ENCODE data around the gene IRAK1. TPM values are rescaled to one million over a fixed set of nuclear protein-coding genes. Genes with fewer than 3 reads are reported as not detected.

Gene IRAK1
- total and polyA plus RNA-seq, 10 of the 15 experiments (the other 5 are each of a cell fraction or from before 2014, with no cell fraction given) = 4.2 to 136 (median 39.5) TPM

DNA sequence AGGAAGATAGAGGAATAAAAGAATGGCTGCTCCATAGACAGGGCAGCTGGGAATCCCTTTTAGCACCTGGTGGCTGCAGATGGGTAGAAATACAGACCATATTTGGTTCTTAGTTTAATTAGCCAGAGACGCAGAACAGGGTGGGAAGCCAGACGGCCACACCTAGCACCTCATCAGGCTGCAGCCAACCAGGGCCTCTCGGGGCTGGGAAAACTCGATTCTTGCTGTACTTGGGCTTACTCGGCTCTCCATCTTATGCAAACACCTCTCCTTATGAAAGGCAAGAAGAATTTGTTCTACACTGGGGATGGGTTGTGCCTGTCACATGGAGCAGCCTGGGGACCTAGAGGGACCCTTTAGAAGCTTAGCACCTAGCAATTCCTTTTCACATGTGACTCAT lies 19.7 kb downstream of the IRAK1 start:
- Histone ChIP-seq H3K79me2 (ENCODE audit: control insufficient read depth, insufficient read depth, low read length) (no peaks in the 10 kb centered on the region), H3K36me3 (ENCODE audit: control insufficient read depth in 2 of 2, insufficient read depth in 2 of 2, low read length in 1 of 2) (no peaks in the 10 kb centered on the region), H3K4me1 (ENCODE audit: control insufficient read depth, insufficient read depth, low read length) (peaks cover 14% of the 10 kb centered on the region), H3K9me3 (replicated peaks; ENCODE audit: control insufficient read depth, insufficient read depth, low read length) (no peaks in the 10 kb centered on the region), H3K27me3 (replicated peaks in 1 of 2; ENCODE audit: control insufficient read depth in 2 of 2, insufficient read depth in 2 of 2, low read length in 1 of 2) (no peaks in the 10 kb centered on the region), H3K27ac (ENCODE audit: control insufficient read depth, insufficient read depth) (no peak overlapping the region), H3K4me3 (no peak overlapping the region), H3K4me2 (ENCODE audit: control insufficient read depth, insufficient read depth) (no peak overlapping the region), H3K9ac (ENCODE audit: control insufficient read depth, insufficient read depth, low read length) (no peak overlapping the region), H2AFZ (ENCODE audit: control insufficient read depth, low read depth, low read length) (no peak overlapping the region), H4K20me1 (ENCODE audit: control insufficient read depth, insufficient read depth) (no peaks in the 10 kb centered on the region)
- BruUV-seq (replicated peaks) = no TSS peak
- TF ChIP-seq NFIC (IDR thresholded peaks at IDR 0.05; ENCODE audit: low read depth, low read length) = no peak
- DNase-seq (ENCODE audit: low read depth, low spot score) (no peak), ATAC-seq (no peak), FAIRE-seq (no peak)
- ChIA-PET CTCF (interaction anchor here (0.6 to 0.7 kb wide), 2 partner anchors 329 to 626 kb away, joined by 3 read pairs; no protein-coding TSS in a partner anchor), SMC1A (ENCODE audit: uncharacterized antibody, unreplicated experiment) (no interaction called here), RAD21 (ENCODE audit: unreplicated experiment) (no interaction called here), POLR2A (interaction anchor here (0.6 kb wide), 2 partner anchors 9 to 29 kb away, joined by 3 to 8 read pairs; partner anchors contain the start of gene HCFC1)
- in situ Hi-C loops (cut with MboI) (no loop called here), intact Hi-C loops (cut with micrococcal nuclease; ENCODE audit: unreplicated experiment) (no loop called here)
- WGBS (ENCODE audit: insufficient coverage, insufficient replicate concordance, low lambda C conversion rate, missing lambda C conversion rate) = 65% methylated on average over 5 of the region's 5 CpGs

DNA sequence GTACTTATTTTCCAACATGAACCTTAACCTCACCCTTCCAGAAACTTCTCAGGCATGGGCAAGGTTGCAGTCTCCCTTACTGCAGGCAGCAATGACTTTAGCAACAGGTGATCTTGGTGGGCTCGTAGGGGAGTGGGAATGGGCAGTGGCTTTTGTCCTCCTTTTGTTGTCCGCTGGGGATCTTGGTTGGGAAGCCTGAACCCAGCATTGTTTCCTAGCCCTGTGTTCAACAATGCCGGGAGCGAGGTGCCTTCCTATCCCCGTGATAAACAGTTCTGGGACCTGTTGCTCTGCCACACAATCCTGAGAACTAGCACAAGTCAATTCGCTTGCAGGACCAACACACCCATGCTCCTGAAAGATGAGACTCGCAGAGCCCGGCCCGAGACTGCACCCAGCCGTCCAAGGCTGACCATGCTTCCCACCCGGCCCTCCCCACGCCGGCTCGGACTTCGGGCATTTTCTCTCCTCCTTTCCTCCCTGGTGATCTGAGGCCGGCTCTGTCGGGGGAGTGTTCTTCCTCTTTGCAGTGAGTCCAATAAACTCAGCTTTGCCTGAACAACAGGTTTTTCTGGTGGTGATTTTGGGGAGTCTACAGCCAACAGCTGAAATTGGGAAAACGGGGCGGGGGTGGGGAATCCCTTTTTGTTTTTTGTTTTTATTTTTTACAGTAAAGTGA lies 20.2 kb downstream of the IRAK1 start:
- ATAC-seq = no peak
- in situ Hi-C loops (cut with MboI) (no loop called here), intact Hi-C loops (cut with micrococcal nuclease; ENCODE audit: unreplicated experiment) (no loop called here)
- ChIA-PET POLR2A (interaction anchor here (0.6 kb wide), 2 partner anchors 8 to 28 kb away, joined by 3 to 8 read pairs; partner anchors contain the start of gene HCFC1), RAD21 (ENCODE audit: unreplicated experiment) (no interaction called here), SMC1A (ENCODE audit: uncharacterized antibody, unreplicated experiment) (no interaction called here), CTCF (interaction anchor here (0.6 to 0.7 kb wide), 3 partner anchors 12 to 626 kb away, joined by 3 to 4 read pairs (median 3); no protein-coding TSS in a partner anchor)
- no peaks in the 10 kb centered on the region for H3K9me3 ChIP-seq (replicated peaks; ENCODE audit: control insufficient read depth, insufficient read depth, low read length)
- BruUV-seq (replicated peaks) = no TSS peak
- 79% methylated on average over 14 of the region's 19 CpGs for WGBS (ENCODE audit: insufficient coverage, insufficient replicate concordance, low lambda C conversion rate, missing lambda C conversion rate)
- H3K4me1 ChIP-seq (ENCODE audit: control insufficient read depth, insufficient read depth, low read length) = peaks cover 14% of the 10 kb centered on the region
- no peaks in the 10 kb centered on the region for H3K36me3 ChIP-seq (ENCODE audit: control insufficient read depth in 2 of 2, insufficient read depth in 2 of 2, low read length in 1 of 2)
- H4K20me1 ChIP-seq (ENCODE audit: control insufficient read depth, insufficient read depth) = no peaks in the 10 kb centered on the region
- no peaks in the 10 kb centered on the region for H3K27me3 ChIP-seq (replicated peaks in 1 of 2; ENCODE audit: control insufficient read depth in 2 of 2, insufficient read depth in 2 of 2, low read length in 1 of 2)
- no peaks in the 10 kb centered on the region for H3K79me2 ChIP-seq (ENCODE audit: control insufficient read depth, insufficient read depth, low read length)
- no peak overlapping the region for H3K4me3 ChIP-seq
- no peak overlapping the region for H2AFZ ChIP-seq (ENCODE audit: control insufficient read depth, low read depth, low read length)
- no peak overlapping the region for H3K27ac ChIP-seq (ENCODE audit: control insufficient read depth, insufficient read depth)
- no peak overlapping the region for H3K9ac ChIP-seq (ENCODE audit: control insufficient read depth, insufficient read depth, low read length)
- DNase-seq (ENCODE audit: low read depth, low spot score) = no peak
- no peak overlapping the region for H3K4me2 ChIP-seq (ENCODE audit: control insufficient read depth, insufficient read depth)
- no peak for FAIRE-seq
- TF ChIP-seq RELA (IDR thresholded peaks at IDR 0.05; ENCODE audit: borderline replicate concordance, partially characterized antibody) = no peak
- TF ChIP-seq, protein P1, sequence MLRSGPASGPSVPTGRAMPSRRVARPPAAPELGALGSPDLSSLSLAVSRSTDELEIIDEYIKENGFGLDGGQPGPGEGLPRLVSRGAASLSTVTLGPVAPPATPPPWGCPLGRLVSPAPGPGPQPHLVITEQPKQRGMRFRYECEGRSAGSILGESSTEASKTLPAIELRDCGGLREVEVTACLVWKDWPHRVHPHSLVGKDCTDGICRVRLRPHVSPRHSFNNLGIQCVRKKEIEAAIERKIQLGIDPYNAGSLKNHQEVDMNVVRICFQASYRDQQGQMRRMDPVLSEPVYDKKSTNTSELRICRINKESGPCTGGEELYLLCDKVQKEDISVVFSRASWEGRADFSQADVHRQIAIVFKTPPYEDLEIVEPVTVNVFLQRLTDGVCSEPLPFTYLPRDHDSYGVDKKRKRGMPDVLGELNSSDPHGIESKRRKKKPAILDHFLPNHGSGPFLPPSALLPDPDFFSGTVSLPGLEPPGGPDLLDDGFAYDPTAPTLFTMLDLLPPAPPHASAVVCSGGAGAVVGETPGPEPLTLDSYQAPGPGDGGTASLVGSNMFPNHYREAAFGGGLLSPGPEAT (IDR thresholded peaks at IDR 0.05; ENCODE audit: low read depth) = no peak
- no peak for TF ChIP-seq LARP7 (IDR thresholded peaks at IDR 0.05)
- TF ChIP-seq, protein P2, sequence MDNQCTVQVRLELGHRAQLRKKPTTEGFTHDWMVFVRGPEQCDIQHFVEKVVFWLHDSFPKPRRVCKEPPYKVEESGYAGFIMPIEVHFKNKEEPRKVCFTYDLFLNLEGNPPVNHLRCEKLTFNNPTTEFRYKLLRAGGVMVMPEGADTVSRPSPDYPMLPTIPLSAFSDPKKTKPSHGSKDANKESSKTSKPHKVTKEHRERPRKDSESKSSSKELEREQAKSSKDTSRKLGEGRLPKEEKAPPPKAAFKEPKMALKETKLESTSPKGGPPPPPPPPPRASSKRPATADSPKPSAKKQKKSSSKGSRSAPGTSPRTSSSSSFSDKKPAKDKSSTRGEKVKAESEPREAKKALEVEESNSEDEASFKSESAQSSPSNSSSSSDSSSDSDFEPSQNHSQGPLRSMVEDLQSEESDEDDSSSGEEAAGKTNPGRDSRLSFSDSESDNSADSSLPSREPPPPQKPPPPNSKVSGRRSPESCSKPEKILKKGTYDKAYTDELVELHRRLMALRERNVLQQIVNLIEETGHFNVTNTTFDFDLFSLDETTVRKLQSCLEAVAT (IDR thresholded peaks at IDR 0.05) = no peak
- no peak for TF ChIP-seq TBL1XR1 (IDR thresholded peaks at IDR 0.05; ENCODE audit: low read depth, low read length)
- TF ChIP-seq MTA2 (IDR thresholded peaks at IDR 0.05; ENCODE audit: low read depth) = no peak
- TF ChIP-seq, protein P3, sequence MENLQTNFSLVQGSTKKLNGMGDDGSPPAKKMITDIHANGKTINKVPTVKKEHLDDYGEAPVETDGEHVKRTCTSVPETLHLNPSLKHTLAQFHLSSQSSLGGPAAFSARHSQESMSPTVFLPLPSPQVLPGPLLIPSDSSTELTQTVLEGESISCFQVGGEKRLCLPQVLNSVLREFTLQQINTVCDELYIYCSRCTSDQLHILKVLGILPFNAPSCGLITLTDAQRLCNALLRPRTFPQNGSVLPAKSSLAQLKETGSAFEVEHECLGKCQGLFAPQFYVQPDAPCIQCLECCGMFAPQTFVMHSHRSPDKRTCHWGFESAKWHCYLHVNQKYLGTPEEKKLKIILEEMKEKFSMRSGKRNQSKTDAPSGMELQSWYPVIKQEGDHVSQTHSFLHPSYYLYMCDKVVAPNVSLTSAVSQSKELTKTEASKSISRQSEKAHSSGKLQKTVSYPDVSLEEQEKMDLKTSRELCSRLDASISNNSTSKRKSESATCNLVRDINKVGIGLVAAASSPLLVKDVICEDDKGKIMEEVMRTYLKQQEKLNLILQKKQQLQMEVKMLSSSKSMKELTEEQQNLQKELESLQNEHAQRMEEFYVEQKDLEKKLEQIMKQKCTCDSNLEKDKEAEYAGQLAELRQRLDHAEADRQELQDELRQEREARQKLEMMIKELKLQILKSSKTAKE (IDR thresholded peaks at IDR 0.05; ENCODE audit: low read depth, poor library complexity, severe bottlenecking) = no peak
- no peak for TF ChIP-seq BRCA1 (IDR thresholded peaks at IDR 0.05; ENCODE audit: low read depth, low read length)
- no peak for TF ChIP-seq NR2C1 (IDR thresholded peaks at IDR 0.05)
